ENCODE results near the gene TMC5. TPM values are rescaled to one million over a fixed set of nuclear protein-coding genes. Genes with fewer than 3 reads are reported as not detected.

TMC5 gene
- total and polyA plus RNA-seq, 2 of the 13 experiments (the other 11 are each of a cell fraction or from before 2014, with no cell fraction given) = 0.09 to 0.41 TPM

- TF ChIP-seq HNF1A (IDR thresholded peaks at IDR 0.05; ENCODE audit: low read depth) (no peak), HNF1A (CRISPR knock-in tag; IDR thresholded peaks at IDR 0.05; ENCODE audit: borderline replicate concordance) (peak; percentile 64; the same call in 1 of the 2 replicates), GATA4 (IDR thresholded peaks at IDR 0.05; ENCODE audit: borderline replicate concordance, low read depth) (peak; percentile 84; the same call in 1 of the 2 replicates), THYN1 (CRISPR knock-in tag; IDR thresholded peaks at IDR 0.05; ENCODE audit: borderline replicate concordance, low read depth) (no peak), RBM22 (optimal IDR thresholded peaks at IDR 0.05; ENCODE audit: low read length) (peak; percentile 70), ZSCAN30 (CRISPR knock-in tag; IDR thresholded peaks at IDR 0.05) (0 out of 2 replicates have a peak, but pooled peaks have one; percentile 42), ZNF572 (CRISPR knock-in tag; IDR thresholded peaks at IDR 0.05) (peak; percentile 92; the same call in 1 of the 2 replicates), GATAD1 (CRISPR knock-in tag; IDR thresholded peaks at IDR 0.05) (peak; percentile 77), ZNF512B (CRISPR knock-in tag; IDR thresholded peaks at IDR 0.05; ENCODE audit: borderline replicate concordance) (no peak; the same call in 1 of the 2 replicates), ZNF33A (CRISPR knock-in tag; IDR thresholded peaks at IDR 0.05; ENCODE audit: borderline replicate concordance) (peak; percentile 94; the same call in 1 of the 2 replicates), ZNF691 (CRISPR knock-in tag; IDR thresholded peaks at IDR 0.05; ENCODE audit: borderline replicate concordance, low read depth) (no peak; the same call in 1 of the 2 replicates), KLF16 (CRISPR knock-in tag; IDR thresholded peaks at IDR 0.05) (peak in 1 of 2 experiments; percentile 92; a peak in 2 of 4 replicates), HNRNPH1 (optimal IDR thresholded peaks at IDR 0.05; ENCODE audit: low read depth, low read length) (no peak), ISX (CRISPR knock-in tag; conservative IDR thresholded peaks at IDR 0.05) (peak; percentile 26; the same call in 1 of the 2 replicates), MAF1 (CRISPR knock-in tag; IDR thresholded peaks at IDR 0.05; ENCODE audit: borderline replicate concordance) (no peak; the same call in 1 of the 2 replicates), RARG (CRISPR knock-in tag; IDR thresholded peaks at IDR 0.05; ENCODE audit: low read depth) (no peak), BRF2 (CRISPR knock-in tag; IDR thresholded peaks at IDR 0.05) (no peak)
- TF ChIP-seq, protein P1, sequence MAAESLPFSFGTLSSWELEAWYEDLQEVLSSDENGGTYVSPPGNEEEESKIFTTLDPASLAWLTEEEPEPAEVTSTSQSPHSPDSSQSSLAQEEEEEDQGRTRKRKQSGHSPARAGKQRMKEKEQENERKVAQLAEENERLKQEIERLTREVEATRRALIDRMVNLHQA (CRISPR knock-in tag; IDR thresholded peaks at IDR 0.05) = no peak
These were observed 104.1 kb downstream of the TMC5 start, which contains the start of gene GDE1 (continued) for GRCh38 chr16:19521471-19522396.
